GM10266 (cell line): ENCODE data around the gene NKAIN2.
"Not testable (repeated sequence)": the region's sequence is repeated elsewhere in the genome, so short reads cannot be mapped to it uniquely, and the experiment has no call there.

Experiments
- DNase-seq: peaks from one replicate; pipeline ENCODE4 v3.0.0; 2012; ENCODE audit errors: extremely low spot score
- TF ChIP-seq, protein P1 (sequence below): IDR thresholded peaks from 2 replicates; pipeline ENCODE4 v1.5.1; 2012; ENCODE audit warnings: mild to moderate bottlenecking, low read depth; ENCODE audit not compliant: control insufficient read depth, insufficient read depth; ENCODE audit errors: missing control alignments

The NKAIN2 gene

DNA sequence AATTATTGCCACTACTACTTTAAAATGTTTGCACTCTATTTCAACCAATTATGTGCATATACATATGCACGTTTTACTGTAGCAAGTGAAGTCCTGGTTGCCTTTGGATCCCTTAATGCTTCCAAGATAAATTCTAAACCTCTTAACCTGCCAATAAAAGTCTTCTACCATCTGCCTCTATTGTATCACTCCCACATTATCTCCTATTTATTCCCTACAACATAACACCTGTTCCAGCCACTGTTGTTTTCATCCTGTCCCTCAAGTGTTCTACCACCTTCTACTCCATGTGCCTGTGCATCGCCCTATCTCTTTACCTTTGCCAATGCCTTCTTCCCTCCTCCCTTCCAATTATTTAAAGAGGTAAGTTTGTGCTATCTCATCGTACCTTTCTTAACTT lies 659.6 kb downstream of the NKAIN2 start:
- TF ChIP-seq, protein P1, sequence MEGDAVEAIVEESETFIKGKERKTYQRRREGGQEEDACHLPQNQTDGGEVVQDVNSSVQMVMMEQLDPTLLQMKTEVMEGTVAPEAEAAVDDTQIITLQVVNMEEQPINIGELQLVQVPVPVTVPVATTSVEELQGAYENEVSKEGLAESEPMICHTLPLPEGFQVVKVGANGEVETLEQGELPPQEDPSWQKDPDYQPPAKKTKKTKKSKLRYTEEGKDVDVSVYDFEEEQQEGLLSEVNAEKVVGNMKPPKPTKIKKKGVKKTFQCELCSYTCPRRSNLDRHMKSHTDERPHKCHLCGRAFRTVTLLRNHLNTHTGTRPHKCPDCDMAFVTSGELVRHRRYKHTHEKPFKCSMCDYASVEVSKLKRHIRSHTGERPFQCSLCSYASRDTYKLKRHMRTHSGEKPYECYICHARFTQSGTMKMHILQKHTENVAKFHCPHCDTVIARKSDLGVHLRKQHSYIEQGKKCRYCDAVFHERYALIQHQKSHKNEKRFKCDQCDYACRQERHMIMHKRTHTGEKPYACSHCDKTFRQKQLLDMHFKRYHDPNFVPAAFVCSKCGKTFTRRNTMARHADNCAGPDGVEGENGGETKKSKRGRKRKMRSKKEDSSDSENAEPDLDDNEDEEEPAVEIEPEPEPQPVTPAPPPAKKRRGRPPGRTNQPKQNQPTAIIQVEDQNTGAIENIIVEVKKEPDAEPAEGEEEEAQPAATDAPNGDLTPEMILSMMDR = no peak
- no peak for DNase-seq

- DNase-seq = not testable (repeated sequence)
Measured at GRCh38 chr6:124464600-124464999, 660.9 kb downstream of the NKAIN2 start.

GRCh38 chr6:124466949-124467348 lies 663.3 kb downstream of the NKAIN2 start:
- TF ChIP-seq, protein P1 = no peak

GRCh38 chr6:124467366-124467765 lies 663.7 kb downstream of the NKAIN2 start:
- no peak for DNase-seq
- TF ChIP-seq, protein P1 = no peak

More at GRCh38 chr6:124466949-124467348, 663.3 kb downstream of the NKAIN2 start:
- no peak for DNase-seq

DNA sequence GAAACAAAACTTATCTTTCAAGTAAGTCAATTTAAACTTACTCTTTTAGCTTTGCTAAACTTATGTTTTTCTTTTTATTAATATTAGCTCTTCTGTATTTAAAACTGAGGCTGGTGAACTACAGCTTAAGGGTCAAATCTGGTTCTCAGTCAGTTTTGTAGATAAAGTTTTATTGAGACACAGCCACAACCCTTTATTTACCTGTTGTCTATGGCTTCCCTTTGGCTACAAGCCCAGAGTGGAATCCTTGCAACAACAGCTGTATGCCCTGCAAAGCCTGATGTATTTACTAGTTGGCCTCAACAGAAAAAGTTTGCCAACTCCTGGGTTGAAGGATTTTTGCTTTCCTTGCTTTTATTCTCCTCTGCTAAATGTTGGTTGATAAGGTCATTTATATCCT lies 667.1 kb downstream of the NKAIN2 start:
- TF ChIP-seq, protein P1 = no peak

DNA sequence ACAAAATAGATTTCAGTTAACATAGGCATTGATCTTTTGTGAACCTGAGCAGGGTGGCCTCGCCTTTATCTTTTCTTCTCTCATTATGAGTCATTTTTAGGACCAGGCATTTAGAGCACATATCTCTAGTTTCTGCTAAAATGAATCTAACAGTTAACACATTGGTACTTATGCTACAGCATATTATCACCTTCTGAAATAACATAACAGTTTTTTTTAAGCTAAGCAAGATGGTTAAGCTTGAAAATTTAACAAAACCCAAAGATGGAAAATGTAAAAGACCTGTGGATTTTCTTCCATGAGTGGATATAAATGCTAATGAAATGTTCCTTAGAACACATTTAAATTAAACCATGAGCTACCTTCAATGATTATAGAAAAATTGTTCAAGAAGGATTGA lies 671.5 kb downstream of the NKAIN2 start:
- no peak for DNase-seq
- TF ChIP-seq, protein P1 = no peak

More for the DNA sequence above, 667.1 kb downstream of the NKAIN2 start:
- DNase-seq = no peak

DNA sequence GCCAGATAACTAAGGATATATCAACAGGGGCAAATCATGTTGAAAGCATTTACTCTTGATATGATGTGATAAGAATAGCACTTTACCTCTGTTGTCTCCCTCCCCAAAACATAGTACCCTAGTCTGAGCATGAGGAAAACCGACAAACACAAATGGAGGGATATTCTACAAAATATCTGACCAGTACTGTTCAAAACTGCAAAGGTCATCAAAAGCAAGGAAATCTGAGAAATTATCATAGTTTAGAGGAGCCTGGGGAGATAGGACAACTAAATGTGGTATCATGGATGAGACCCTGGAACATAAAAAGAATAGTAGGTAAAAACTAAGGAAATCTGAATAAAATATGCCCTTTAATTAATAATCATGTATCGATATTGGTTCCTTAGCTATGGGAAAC lies 675.2 kb downstream of the NKAIN2 start:
- DNase-seq = no peak
- TF ChIP-seq, protein P1 = no peak

DNA sequence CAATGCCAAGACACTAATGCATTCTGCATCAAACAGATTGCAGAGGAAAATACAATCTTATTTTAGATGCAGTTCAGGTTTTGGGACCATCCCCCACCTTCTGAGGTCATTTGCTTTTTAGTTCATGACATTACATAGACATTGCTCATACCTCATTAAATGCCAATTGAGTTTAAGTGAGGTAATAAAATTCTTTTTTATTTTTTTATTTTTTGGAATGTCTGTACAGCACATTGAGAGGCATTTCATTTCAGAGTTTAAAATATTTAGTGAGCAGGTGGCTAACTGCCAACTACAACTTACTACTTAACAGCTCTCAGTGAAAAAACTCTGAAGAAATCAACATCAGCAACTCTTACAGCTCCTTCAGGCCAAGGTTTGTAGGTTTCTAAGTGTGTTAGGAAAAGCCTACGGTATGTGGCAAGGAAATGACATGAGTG lies 676.3 kb downstream of the NKAIN2 start:
- TF ChIP-seq, protein P1 = no peak
- no peak for DNase-seq
